GM18502 (cell line): ENCODE results near the gene ZNF283.
"Not testable (repeated sequence)": the region's sequence is repeated elsewhere in the genome, so short reads cannot be mapped to it uniquely, and the experiment has no call there.

Experiments
- ATAC-seq: cut with Tn5 transposase; IDR thresholded peaks from one replicate; pipeline ENCODE4 v1.9.1; 2021; ENCODE audit warnings: mild to moderate bottlenecking; ENCODE audit not compliant: unreplicated experiment, poor library complexity

Gene ZNF283

DNA sequence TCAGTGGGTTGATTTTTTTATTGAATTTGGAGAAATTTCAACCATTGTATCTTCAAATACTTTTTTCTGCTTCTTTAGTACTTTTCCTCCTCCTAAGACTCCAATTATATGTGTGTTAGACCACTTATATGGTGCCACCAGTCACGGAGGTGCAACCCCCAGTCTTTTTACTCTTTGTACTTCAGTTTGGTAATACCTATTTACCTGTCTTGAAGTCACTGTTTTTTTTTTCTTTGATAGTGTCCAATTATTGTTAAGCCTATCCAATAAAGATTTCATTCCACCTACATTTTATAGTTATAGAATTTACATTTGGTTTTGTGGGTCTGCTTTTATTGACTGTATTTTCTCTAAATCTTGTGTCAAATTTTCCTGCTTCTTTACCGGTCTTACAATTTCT lies 14.9 kb downstream of the ZNF283 start:
- no peak for ATAC-seq

DNA sequence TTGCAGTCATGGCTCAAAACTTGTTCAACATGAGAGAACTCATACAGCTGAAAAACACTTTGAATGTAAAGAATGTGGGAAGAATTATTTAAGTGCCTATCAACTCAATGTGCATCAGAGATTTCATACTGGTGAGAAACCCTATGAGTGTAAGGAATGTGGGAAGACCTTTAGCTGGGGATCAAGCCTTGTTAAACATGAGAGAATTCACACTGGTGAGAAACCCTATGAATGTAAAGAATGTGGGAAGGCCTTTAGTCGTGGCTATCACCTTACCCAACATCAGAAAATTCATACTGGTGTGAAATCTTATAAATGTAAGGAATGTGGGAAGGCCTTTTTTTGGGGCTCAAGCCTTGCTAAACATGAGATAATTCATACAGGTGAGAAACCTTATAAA lies 20.1 kb downstream of the ZNF283 start:
- ATAC-seq: no peak

DNA sequence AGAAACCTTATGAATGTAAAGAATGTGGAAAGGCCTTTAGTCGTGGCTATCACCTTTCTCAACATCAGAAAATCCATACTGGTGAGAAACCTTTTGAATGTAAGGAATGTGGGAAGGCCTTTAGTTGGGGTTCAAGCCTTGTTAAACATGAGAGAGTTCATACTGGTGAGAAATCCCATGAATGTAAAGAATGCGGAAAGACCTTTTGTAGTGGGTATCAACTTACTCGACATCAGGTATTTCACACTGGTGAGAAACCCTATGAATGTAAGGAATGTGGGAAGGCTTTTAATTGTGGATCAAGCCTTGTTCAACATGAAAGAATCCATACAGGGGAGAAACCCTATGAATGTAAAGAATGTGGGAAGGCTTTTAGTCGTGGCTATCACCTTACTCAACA lies 20.8 kb downstream of the ZNF283 start:
- ATAC-seq: no peak

DNA sequence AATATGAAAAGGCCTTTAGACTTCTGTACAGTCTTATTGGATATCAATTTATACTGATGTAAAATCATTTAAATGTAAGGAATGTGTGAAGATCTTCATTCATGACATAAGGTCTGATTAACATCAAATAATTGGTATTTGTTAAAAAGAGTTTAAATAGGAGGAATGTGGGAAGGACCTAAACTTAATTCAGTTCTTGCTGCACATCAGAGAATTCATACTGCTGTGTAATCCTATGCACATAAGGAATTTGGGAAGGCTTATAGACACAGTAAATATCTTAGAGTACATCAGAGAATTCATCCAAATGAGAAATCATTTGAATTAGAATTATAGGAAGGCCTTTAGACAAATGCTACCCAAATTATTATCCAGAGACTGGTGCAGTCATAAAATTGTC lies 21.7 kb downstream of the ZNF283 start:
- ATAC-seq: no peak

DNA sequence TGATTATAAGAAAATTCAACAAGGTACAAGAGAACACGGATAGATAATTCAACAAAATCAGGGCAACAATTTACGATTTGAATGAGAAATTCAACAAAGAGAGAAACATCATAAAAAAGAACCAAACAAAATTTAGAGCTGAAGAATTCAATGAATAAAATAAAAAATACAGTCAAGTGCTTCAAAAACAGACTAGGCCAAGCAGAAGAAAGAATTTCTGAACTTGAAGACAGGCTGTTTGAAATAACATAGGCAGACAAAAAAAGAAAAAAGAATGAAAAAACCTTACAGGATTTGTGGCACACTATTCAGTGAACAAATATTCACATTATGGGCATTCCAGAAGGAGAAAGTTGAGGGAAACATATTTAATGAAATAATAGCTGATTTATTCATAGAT lies 31.1 kb downstream of the ZNF283 start:
- ATAC-seq: no peak

DNA sequence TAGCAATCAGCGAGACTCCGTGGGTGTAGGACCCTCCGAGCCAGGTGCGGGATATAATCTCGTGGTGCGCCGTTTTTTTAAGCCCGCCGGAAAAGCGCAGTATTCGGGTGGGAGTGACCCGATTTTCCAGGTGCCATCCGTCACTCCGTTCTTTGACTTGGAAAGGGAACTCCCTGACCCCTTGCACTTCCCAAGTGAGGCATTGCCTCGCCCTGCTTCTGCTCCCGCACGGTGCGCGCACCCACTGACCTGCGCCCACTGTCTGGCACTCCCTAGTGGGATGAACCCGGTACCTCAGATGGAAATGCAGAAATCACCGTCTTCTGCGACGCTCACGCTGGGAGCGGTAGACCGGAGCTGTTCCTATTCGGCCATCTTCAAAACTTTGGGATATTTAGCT lies 39.8 kb downstream of the ZNF283 start:
- not testable (repeated sequence) for ATAC-seq

DNA sequence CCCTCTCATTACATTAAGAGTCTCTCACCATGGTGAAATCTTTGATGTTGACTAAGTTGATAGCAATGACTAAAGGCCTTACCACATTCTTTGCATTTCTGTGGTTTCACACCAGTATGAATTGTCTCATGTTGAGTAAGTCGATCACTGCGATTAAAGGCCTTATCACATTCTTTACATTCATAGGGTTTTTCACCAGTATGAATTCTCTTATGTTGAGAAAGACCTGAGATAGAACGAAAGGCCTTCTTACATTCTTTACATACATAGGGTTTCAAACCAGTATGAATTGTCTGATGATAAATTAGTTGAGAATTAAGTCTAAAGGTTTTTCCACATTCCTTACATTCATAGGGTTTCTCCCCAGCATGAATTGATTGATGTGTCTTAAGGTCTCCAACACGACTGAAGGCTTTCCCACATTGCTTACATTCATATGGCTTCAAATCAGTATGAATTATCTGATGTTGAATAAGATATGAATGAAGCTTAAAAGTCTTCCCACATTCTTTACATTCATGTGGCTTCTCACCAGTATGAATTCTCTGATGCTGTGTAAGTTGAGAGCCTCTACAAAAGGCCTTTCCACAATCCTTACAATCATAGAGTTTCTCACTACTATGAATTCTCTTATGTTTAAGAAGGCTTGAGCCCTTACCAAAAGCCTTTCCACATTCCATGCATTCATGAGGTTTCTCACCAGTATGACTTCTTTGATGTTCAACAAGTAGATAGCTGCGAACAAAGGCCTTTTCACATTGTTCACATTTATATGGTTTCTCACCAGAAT lies 45.6 kb downstream of the ZNF283 start:
- no peak for ATAC-seq

DNA sequence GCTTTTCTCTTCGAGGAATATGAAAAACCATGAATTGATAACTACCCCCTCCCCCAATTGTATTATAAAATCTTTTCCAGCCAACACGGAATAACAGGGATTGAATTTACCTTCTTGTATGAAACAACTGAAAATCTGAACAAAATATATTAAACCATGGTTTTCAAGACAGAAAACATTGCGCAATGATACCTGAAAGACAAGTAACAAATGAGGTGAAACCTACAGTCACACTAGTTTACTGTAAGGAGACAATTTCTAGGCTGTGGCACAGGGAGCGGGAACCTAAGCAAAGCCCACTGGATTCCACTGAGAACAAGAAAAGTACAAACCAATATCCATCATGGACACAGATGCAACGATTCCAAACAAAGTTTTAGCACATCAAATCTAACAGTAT lies 53.4 kb downstream of the ZNF283 start:
- no peak for ATAC-seq

DNA sequence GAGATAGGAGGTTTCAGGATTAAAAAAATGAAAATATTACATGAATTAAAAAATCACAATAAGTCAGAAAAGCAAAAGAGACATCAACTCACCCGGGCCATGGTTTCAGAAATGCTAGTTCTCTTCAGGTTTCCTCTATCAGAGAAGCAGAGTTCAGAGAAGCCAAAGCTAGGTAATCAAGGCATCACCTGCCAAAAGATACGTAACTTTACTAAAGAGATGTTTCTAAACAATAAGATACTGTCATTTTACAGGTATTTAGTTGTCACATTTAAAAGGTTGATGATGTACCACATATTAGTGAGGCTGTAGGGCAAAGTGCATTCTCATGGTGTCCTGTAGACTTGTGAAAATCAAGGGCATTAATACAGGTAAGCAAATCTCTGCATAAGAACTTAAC lies 56.7 kb downstream of the ZNF283 start, which contains the start of gene ZNF404:
Gene ZNF404, minus strand, starts transcription at position 101 of the 400 bp plus-strand sequence.
- no peak for ATAC-seq

DNA sequence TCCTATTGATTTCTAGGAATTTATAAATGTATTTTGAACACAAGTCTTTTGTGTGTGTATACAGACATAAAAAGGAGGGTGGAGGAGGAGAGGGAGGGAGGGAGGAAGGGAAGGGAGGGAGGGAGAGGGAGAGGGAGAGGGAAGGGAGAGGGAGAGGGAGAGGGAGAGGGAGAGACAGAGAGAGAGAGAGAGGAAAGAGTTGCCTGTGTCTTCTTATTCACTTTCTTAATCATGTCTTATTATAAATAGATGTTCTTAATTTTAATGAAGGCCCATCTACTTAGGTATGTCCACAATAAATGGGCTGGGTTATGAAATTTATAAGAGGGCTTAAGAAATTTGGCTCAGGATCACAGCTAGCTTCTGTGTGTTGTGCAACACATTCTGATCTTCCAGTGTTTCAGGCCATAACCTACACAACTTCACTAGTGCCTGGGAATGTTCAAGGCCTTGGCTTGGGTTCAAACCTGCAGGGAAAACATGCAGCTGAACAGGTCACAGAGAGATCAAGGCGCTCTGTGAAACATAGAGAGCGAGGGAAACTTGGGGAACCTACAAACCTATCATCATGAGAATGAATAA lies 68.7 kb downstream of the ZNF283 start:
- ATAC-seq: no peak
